HFF-Myc (cell line): Measurements from ENCODE around the gene HIVEP3.
"Not testable (repeated sequence)": the region's sequence is repeated elsewhere in the genome, so short reads cannot be mapped to it uniquely, and the experiment has no call there.

Experiments used
- DNase-seq: peaks from one replicate; pipeline ENCODE4 v3.0.0-alpha.2; 2011; ENCODE audit warnings: low read depth; ENCODE audit errors: extremely low read depth
- H3K4me3 ChIP-seq: replicated peaks from 2 replicates; pipeline ENCODE4 v1.5.1; 2011; ENCODE audit warnings: low read depth, mild to moderate bottlenecking, control low read depth, low read length
- CTCF ChIP-seq: IDR thresholded peaks from 2 replicates; pipeline ENCODE4 v1.5.1; 2012; ENCODE audit warnings: mild to moderate bottlenecking, low read depth, low read length, control low read depth; ENCODE audit errors: missing control alignments

The HIVEP3 gene

GRCh38 chr1:41954533-41954944 lies 35.8 kb upstream of the HIVEP3 start:
- H3K4me3 ChIP-seq: no peak overlapping the region
- DNase-seq: peak; percentile 45
- no peak for TF ChIP-seq CTCF

- TF ChIP-seq CTCF: no peak
- no peak for DNase-seq
- no peak overlapping the region for H3K4me3 ChIP-seq
These were observed 34.6 kb upstream of the HIVEP3 start for GRCh38 chr1:41953291-41953690.

GRCh38 chr1:41952208-41952607 lies 33.5 kb upstream of the HIVEP3 start:
- H3K4me3 ChIP-seq: no peak overlapping the region
- no peak for DNase-seq
- TF ChIP-seq CTCF: no peak

DNA sequence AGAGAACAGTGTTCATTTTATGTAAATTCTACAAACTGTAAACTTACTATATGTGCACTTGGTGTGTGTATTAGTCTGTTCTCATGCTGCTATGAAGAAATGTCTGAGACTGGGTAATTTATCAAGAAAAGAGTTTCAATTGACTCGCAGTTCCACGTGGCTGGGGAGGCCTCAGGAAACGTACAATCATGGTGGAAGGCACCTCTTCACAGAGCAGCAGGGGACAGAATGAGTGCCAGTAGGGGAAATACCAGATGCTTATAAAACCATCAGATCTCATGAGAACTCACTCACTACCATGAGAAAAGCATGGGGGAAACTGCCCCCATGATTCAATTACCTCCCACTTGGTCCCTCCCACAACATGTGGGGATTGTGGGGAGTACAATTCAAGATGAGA lies 32.8 kb upstream of the HIVEP3 start:
- not testable (repeated sequence) for H3K4me3 ChIP-seq, DNase-seq

- no peak overlapping the region for H3K4me3 ChIP-seq
- TF ChIP-seq CTCF: no peak
- no peak for DNase-seq
These were observed 32.1 kb upstream of the HIVEP3 start for GRCh38 chr1:41950820-41951219.

- not testable (repeated sequence) for DNase-seq, H3K4me3 ChIP-seq
These were observed 27.2 kb upstream of the HIVEP3 start for GRCh38 chr1:41945946-41946345.

- H3K4me3 ChIP-seq: no peak overlapping the region
- no peak for DNase-seq
- no peak for TF ChIP-seq CTCF
These were observed 25.0 kb upstream of the HIVEP3 start for GRCh38 chr1:41943717-41944116.

GRCh38 chr1:41942278-41942677 lies 23.6 kb upstream of the HIVEP3 start:
- DNase-seq: no peak
- no peak for TF ChIP-seq CTCF
- H3K4me3 ChIP-seq: no peak overlapping the region
